A673 (cell line): ENCODE results near the gene LATS2.

ENCODE experiments used
- EZH2 ChIP-seq: fragments of 200-600 bp; sonication (generic); IDR thresholded peaks from 2 replicates; pipeline ENCODE4 v1.6.1; 2017; ENCODE audit warnings: borderline replicate concordance, low read depth, mild to moderate bottlenecking, mixed read lengths, antibody characterized with exemption, low read length; ENCODE audit not compliant: poor library complexity, severe bottlenecking
- TF ChIP-seq, protein P1 (sequence below): fragments of 300-800, 200-600 bp; sonication (generic); conservative IDR thresholded peaks from 2 replicates; pipeline ENCODE4 v1.5.1; 2017; ENCODE audit warnings: low read depth, mild to moderate bottlenecking, antibody characterized with exemption, low read length, moderate library complexity, mixed read lengths

DNA sequence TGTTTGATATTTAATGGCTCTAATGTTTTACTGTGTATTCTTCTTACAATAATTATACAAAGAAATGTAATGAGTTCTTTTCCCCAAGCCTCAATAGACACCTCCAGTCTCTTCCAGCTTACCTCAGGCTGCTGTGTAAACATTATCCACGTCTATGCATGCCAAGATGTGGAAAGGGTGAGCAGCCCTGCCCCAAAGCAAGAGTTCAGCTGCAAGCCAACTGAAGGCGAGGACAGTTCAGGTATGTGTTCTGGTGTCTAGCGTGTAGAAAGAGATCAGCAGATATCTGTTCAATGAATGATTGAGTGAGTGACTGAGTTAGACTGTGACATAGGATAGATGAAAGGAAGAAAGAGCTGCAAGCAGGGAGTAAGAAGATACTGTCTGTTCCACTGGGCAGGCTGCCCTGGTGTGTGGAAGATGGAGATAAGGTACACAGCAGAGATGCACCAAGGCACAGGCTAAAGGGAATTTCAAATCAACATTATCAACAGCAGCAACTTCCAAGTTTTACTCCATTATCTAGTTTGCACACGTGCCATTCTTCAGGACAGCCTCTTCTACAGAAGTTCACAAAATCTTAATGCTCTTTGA is 66.0 kb downstream of the LATS2 start:
- TF ChIP-seq, protein P1, sequence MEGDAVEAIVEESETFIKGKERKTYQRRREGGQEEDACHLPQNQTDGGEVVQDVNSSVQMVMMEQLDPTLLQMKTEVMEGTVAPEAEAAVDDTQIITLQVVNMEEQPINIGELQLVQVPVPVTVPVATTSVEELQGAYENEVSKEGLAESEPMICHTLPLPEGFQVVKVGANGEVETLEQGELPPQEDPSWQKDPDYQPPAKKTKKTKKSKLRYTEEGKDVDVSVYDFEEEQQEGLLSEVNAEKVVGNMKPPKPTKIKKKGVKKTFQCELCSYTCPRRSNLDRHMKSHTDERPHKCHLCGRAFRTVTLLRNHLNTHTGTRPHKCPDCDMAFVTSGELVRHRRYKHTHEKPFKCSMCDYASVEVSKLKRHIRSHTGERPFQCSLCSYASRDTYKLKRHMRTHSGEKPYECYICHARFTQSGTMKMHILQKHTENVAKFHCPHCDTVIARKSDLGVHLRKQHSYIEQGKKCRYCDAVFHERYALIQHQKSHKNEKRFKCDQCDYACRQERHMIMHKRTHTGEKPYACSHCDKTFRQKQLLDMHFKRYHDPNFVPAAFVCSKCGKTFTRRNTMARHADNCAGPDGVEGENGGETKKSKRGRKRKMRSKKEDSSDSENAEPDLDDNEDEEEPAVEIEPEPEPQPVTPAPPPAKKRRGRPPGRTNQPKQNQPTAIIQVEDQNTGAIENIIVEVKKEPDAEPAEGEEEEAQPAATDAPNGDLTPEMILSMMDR, result no peak
- TF ChIP-seq EZH2, result no peak
